Naive thymus-derived CD8-positive, alpha-beta T cell (primary cell): ENCODE measurements around the gene LARGE1. TPM values are rescaled to one million over a fixed set of nuclear protein-coding genes. Genes with fewer than 3 reads are reported as not detected.

Source experiments
- ATAC-seq, 2 donors: fragments of 150-1000 bp; cut with Tn5 transposase in 1 of 2; sonication (Bioruptor Pico), chemical (Tn5 transposase) in 1 of 2; 1 replicate in 1 of 2; 2 replicates in 1 of 2; pipeline ENCODE4 v1.10.0; 2021; ENCODE audit warnings: mild to moderate bottlenecking in 2 of 2, moderate library complexity in 2 of 2
- POLR2A ChIA-PET: fragments of 350-600 bp; sonication (Branson Sonifier 250); formaldehyde crosslinking; loops from one replicate; lab custom pipeline; 2021; ENCODE audit warnings: antibody characterized with exemption; lab: Charles Lee
- DNase-seq, 10 donors: peaks; one replicate each; pipeline versions ENCODE4 v3.0.0 to v3.0.0-alpha.2; 2020 to 2022
- H3K27ac Mint-ChIP-seq, 10 donors: one replicate each; pipeline ENCODE4 v1.8.0; 2020 to 2022; ENCODE audit warnings: mild to moderate bottlenecking in 10 of 10, mixed read lengths in 10 of 10, moderate library complexity in 4 of 10, inconsistent platforms in 1 of 10
- H3K27me3 Mint-ChIP-seq, 5 donors: one replicate each; pipeline ENCODE4 v1.8.0; 2021 to 2022; ENCODE audit warnings: mixed read lengths in 5 of 5
- H3K36me3 Mint-ChIP-seq, 3 donors: one replicate each; pipeline ENCODE4 v1.8.0; 2020 to 2022; ENCODE audit warnings: mixed read lengths in 3 of 3, mild to moderate bottlenecking in 2 of 3, inconsistent platforms in 1 of 3
- H3K4me1 Mint-ChIP-seq, 4 donors: one replicate each; pipeline ENCODE4 v1.8.0; 2021 to 2022; ENCODE audit warnings: mixed read lengths in 4 of 4
- H3K4me3 Mint-ChIP-seq, 10 donors: one replicate each; pipeline ENCODE4 v1.8.0; 2020 to 2022; ENCODE audit warnings: mild to moderate bottlenecking in 10 of 10, mixed read lengths in 10 of 10, moderate library complexity in 6 of 10, inconsistent platforms in 1 of 10
- H3K9me3 Mint-ChIP-seq, 9 donors: one replicate each; pipeline ENCODE4 v1.8.0; 2020 to 2022; ENCODE audit warnings: mixed read lengths in 9 of 9, mild to moderate bottlenecking in 3 of 9, inconsistent platforms in 1 of 9, moderate library complexity in 1 of 9
- polyA plus RNA-seq, 3 donors: library from polyadenylated mRNA; unstranded; fragments of 300-500 nt; fragmentation: Illumina TruSeq; gene quantifications; one replicate each; pipeline ENCODE4 v1.2.3, GENCODE V29; 2021
- total RNA-seq, 8 experiments: library from RNA in 2 of 8; stranded (reverse) in 2 of 8; gene quantifications; one replicate each; pipeline ENCODE4 v1.2.3 and lab custom pipeline; 2021 to 2026

The LARGE1 gene
- total and polyA plus RNA-seq, 5 experiments from 2014 or later: 0.07 to 3.0 (median 2.6) TPM; not detected in 2

GRCh38 chr22:33302049-33302545 lies 618.2 kb downstream of the LARGE1 start:
- no peaks in the 10 kb centered on the region for H3K9me3 Mint-ChIP-seq
- peaks cover 0 to 41% (median 0%) of the 10 kb centered on the region in 4 donors for H3K4me1 Mint-ChIP-seq
- H3K27ac Mint-ChIP-seq: no peak overlapping the region
- ATAC-seq (no peak), DNase-seq (peak in 9 of 10 donors; percentile 1 to 68 (median 15))
- H3K4me3 Mint-ChIP-seq: no peak overlapping the region
- POLR2A ChIA-PET: no interaction called here
- H3K36me3 Mint-ChIP-seq: no peaks in the 10 kb centered on the region
- peaks cover 0 to 7% (median 4%) of the 10 kb centered on the region in 5 donors for H3K27me3 Mint-ChIP-seq

DNA sequence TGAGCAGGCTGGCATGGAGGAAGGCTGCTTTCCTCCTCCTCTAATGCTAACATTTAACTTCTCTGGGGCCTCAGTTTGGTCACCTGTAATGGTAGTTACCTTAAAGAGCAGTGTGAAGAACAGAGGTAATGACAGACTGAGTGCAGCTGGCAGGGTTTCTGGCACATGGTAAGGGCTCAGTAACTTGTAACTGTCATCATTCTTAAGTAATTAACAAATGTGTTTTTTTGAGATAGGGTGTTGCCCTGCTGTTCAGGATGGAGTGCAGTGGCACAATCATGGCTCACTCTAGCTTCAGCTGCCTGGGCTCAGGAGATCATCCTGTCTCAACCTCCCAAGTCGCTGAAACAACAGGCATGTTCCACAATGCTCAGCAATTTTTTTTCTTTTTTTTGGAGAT lies 620.1 kb downstream of the LARGE1 start:
- POLR2A ChIA-PET: no interaction called here
- no peaks in the 10 kb centered on the region for H3K36me3 Mint-ChIP-seq
- no peak for DNase-seq
- H3K4me3 Mint-ChIP-seq: no peak overlapping the region
- no peaks in the 10 kb centered on the region for H3K9me3 Mint-ChIP-seq
- peaks cover 0 to 44% (median 0%) of the 10 kb centered on the region in 4 donors for H3K4me1 Mint-ChIP-seq
- H3K27me3 Mint-ChIP-seq: peaks cover 0 to 7% (median 4%) of the 10 kb centered on the region in 5 donors
- ATAC-seq: no peak
- no peak overlapping the region for H3K27ac Mint-ChIP-seq

DNA sequence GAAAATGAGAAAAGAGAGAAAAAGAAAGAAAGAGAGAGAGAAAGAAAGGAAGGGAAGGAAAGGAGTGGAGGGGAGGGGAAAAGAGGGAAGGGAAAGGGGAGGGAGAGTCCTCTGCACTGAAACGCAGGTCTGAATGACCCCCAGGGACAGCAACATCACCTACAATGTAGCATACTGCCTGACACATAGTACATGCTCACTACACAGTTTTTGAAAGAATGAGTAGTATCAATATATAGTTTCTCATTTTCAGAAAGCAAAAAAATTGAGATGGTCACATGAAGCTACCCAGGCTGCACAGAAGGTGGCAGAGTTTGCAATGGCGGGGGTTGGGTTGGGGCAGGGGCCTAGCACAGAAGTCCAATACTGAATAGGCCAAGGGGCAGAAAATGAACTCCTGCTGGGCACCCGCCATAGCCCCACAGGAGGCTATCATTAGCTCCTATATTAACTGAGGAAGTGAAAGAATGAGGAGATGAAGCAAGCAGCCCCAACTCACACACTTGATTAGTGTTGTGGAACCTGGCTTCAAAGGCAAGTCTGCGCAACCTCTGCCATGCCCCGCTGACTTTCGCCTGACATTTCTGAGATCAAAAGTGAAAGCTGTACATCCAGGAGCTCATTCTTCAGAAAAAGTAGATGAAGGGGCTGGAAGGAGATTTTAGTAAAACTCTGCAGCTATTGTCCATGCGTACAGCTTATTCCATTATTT lies 620.9 kb downstream of the LARGE1 start:
- H3K27me3 Mint-ChIP-seq: peaks cover 0 to 7% (median 4%) of the 10 kb centered on the region in 5 donors
- H3K9me3 Mint-ChIP-seq: no peaks in the 10 kb centered on the region
- H3K36me3 Mint-ChIP-seq: no peaks in the 10 kb centered on the region
- DNase-seq (peak in 1 of 10 donors; percentile 19), ATAC-seq (peak in 1 of 2 donors; percentile 37)
- POLR2A ChIA-PET: no interaction called here
- H3K4me1 Mint-ChIP-seq: peaks cover 0 to 46% (median 0%) of the 10 kb centered on the region in 4 donors
- H3K4me3 Mint-ChIP-seq: no peak overlapping the region
- no peak overlapping the region for H3K27ac Mint-ChIP-seq

DNA sequence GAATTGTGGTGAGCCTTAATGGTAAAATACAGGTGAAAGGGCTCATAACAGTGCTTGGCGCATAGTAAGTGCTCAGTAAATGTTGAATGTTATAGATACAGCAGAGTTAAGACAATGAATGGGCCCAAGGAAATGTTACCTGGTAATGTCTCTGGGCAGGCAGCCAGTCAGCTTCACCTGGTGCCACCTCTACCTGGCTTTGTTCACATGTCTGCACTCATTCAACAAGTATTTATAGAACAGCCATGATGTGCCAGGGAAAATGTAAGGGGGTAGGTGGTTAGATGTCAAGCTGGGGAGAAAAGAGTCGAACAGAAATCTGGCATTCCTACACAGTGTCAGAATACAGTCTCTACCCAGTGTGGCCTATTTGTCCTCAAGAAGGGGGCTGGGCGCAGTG lies 623.3 kb downstream of the LARGE1 start:
- ATAC-seq (no peak), DNase-seq (no peak)
- POLR2A ChIA-PET: no interaction called here
- Mint-ChIP-seq H3K27me3 (peaks cover 0 to under 1% (median 0%) of the 10 kb centered on the region in 5 donors), H3K4me1 (peaks cover 0 to 32% (median 0%) of the 10 kb centered on the region in 4 donors), H3K4me3 (no peak overlapping the region), H3K36me3 (no peaks in the 10 kb centered on the region), H3K27ac (no peak overlapping the region), H3K9me3 (no peaks in the 10 kb centered on the region)

DNA sequence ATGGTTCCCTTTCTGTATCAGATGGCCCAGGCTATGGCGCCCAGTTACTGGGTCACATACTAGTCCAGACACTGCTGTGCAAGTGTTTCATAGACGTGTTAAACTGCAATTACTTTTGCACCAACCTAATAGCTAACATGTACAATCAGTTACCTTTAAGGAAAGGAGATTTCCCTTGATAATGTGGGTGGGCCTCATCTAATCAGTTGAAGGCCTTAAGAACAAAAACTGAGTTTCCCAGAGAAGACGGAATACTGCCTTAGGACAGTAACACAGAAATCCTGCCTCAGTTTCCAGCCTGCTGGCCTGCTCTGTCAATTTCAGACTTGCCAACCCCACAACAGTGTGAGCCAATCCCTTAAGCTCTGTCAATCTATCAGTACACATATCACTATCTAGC lies 632.2 kb downstream of the LARGE1 start:
- POLR2A ChIA-PET: no interaction called here
- H3K27ac Mint-ChIP-seq: no peak overlapping the region
- H3K4me1 Mint-ChIP-seq: peaks cover 0 to 5% (median under 1%) of the 10 kb centered on the region in 4 donors
- H3K4me3 Mint-ChIP-seq: no peak overlapping the region
- H3K36me3 Mint-ChIP-seq: peaks cover 0 to 2% (median 0%) of the 10 kb centered on the region in 3 donors
- peaks cover 0 to 6% (median 3%) of the 10 kb centered on the region in 5 donors for H3K27me3 Mint-ChIP-seq
- DNase-seq (no peak), ATAC-seq (no peak)
- peaks cover 0 to 3% (median 0%) of the 10 kb centered on the region in 9 donors for H3K9me3 Mint-ChIP-seq

DNA sequence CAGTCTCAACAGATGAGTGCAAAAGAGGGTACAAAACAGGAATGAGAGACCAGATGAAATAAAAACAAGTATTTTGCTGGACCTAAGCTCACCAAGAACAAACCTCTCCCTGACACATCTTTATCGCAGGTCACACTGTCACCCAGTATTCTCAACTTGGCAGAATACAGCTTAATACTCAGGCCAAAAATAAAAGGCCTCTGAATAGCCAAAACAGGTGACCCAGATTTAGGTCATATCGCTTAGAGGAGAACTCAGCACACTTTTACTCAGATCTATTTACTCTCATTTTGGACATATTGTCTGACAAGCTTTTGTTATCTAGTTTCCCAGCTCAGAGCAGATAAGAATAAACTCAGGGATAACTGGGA lies 645.2 kb downstream of the LARGE1 start:
- H3K36me3 Mint-ChIP-seq: no peaks in the 10 kb centered on the region
- no peaks in the 10 kb centered on the region for H3K9me3 Mint-ChIP-seq
- no peak for DNase-seq
- ATAC-seq: no peak
- H3K4me1 Mint-ChIP-seq: peaks cover 0 to 43% (median 0%) of the 10 kb centered on the region in 4 donors
- H3K27ac Mint-ChIP-seq: no peak overlapping the region
- H3K27me3 Mint-ChIP-seq: peaks cover 0 to 4% (median 0%) of the 10 kb centered on the region in 5 donors
- POLR2A ChIA-PET: no interaction called here
- no peak overlapping the region for H3K4me3 Mint-ChIP-seq

GRCh38 chr22:33274214-33275072 lies 645.8 kb downstream of the LARGE1 start:
- H3K4me3 Mint-ChIP-seq: no peak overlapping the region
- ATAC-seq: no peak

DNA sequence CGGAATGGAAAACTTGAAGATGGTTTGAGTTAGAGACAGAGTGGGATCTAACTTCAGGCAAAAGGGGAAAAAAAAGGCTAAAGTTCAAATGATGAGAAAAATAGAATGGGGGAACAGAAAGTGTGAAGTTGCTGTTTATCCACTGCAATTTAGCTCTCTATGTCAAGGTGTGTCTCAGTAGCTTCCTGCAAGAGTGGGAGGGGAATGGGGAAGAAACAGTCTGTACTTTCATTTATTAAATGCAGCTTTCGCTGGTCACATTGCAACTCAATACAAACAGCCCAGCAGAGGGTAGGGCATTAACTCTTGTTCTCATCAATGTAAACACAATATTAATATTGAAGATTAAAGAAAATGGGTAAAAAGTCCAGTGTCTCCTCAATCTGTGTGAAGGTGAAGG lies 647.4 kb downstream of the LARGE1 start:
- Mint-ChIP-seq H3K27me3 (no peaks in the 10 kb centered on the region), H3K9me3 (no peaks in the 10 kb centered on the region), H3K27ac (no peak overlapping the region), H3K4me1 (peaks cover 0 to 53% (median 0%) of the 10 kb centered on the region in 4 donors), H3K4me3 (no peak overlapping the region), H3K36me3 (no peaks in the 10 kb centered on the region)
- ATAC-seq (no peak), DNase-seq (no peak)
- POLR2A ChIA-PET: no interaction called here

More at GRCh38 chr22:33274214-33275072, 645.8 kb downstream of the LARGE1 start:
- peaks cover 0 to 4% (median 0%) of the 10 kb centered on the region in 5 donors for H3K27me3 Mint-ChIP-seq
- DNase-seq: no peak
- peaks cover 0 to 45% (median 0%) of the 10 kb centered on the region in 4 donors for H3K4me1 Mint-ChIP-seq
- POLR2A ChIA-PET: no interaction called here
- no peaks in the 10 kb centered on the region for H3K9me3 Mint-ChIP-seq
- no peaks in the 10 kb centered on the region for H3K36me3 Mint-ChIP-seq
- peak overlapping the region in 1 of 10 donors; percentile 44 for H3K27ac Mint-ChIP-seq

DNA sequence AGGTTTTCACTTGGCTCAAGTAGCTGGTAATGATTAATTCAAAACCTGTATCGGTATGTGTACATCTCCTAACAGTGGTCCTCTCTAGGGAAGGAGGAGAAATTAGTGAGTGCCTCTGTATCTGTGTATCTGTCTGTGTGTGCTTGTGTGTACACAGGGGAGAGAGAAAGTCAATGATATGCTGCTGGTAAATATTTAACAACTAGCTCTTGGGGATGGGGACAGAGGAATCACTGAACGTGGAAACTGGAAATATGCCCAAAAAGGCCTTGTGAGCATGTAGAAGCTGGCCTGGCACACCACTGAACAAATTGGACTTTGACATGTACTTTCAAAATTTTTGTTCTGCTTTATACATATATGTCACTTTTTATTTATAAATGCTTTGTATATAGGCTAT lies 648.1 kb downstream of the LARGE1 start:
- no peaks in the 10 kb centered on the region for H3K36me3 Mint-ChIP-seq
- no peaks in the 10 kb centered on the region for H3K27me3 Mint-ChIP-seq
- H3K9me3 Mint-ChIP-seq: peaks cover 0 to 2% (median 0%) of the 10 kb centered on the region in 9 donors
- H3K4me3 Mint-ChIP-seq: no peak overlapping the region
- H3K27ac Mint-ChIP-seq: peak overlapping the region in 1 of 10 donors; percentile 67
- POLR2A ChIA-PET: interaction anchor here (0.6 kb wide), 1 partner anchor 198 kb away, joined by 4 read pairs; no protein-coding TSS in a partner anchor
- peaks cover 0 to 53% (median 0%) of the 10 kb centered on the region in 4 donors for H3K4me1 Mint-ChIP-seq
- no peak for DNase-seq
- no peak for ATAC-seq

DNA sequence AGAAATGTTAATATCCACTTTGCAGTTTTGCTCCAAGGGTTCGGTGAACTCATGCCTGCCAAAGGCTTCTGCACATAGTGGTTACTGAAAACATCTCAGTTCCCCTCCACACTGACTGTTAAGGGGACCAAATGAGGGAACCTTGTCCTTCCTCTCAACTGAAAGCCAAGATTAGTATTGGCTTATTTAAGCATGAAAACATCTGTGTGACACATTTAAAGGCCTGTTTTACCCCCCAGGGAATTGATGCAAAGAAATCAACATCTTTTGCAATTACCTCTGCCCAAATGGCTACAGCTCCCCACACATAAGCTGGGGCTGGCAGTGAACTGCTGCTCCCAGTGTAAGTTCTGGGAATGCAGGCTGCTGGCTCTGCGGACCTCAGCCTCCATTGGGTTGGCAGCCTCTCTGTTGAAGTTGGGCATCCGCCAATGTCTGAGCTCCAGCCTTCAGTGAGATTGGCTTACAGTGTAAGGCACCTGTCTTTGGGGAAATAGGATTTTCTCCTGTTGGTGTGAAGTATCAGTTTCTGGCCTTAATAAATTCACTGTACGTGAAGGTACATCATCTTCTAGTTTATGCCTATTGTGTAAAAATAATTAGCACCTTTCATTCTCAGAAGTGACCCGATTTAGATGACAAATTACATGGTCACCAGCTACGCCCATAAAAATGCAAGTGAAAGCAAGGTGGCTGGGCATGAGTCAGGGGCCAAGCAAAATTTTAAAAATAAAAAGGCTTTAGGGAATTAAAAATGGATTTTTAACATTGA lies 648.7 kb downstream of the LARGE1 start:
- Mint-ChIP-seq H3K27me3 (no peaks in the 10 kb centered on the region), H3K27ac (peak overlapping the region in 1 of 10 donors; percentile 67), H3K36me3 (no peaks in the 10 kb centered on the region), H3K4me3 (peak overlapping the region in 1 of 10 donors; percentile 20), H3K9me3 (peaks cover 0 to 2% (median 0%) of the 10 kb centered on the region in 9 donors), H3K4me1 (peaks cover 0 to 53% (median 0%) of the 10 kb centered on the region in 4 donors)
- DNase-seq (peak in 1 of 10 donors; percentile 2), ATAC-seq (no peak)
- POLR2A ChIA-PET: interaction anchor here (0.6 kb wide), 1 partner anchor 198 kb away, joined by 4 read pairs; no protein-coding TSS in a partner anchor

GRCh38 chr22:33270596-33270995 lies 649.7 kb downstream of the LARGE1 start:
- Mint-ChIP-seq H3K9me3 (peaks cover 0 to 2% (median 0%) of the 10 kb centered on the region in 9 donors), H3K27me3 (peaks cover 0 to under 1% (median 0%) of the 10 kb centered on the region in 5 donors), H3K27ac (peak overlapping the region in 1 of 10 donors; percentile 67), H3K4me1 (peaks cover 0 to 51% (median 0%) of the 10 kb centered on the region in 4 donors), H3K36me3 (no peaks in the 10 kb centered on the region), H3K4me3 (no peak overlapping the region)
- no peak for DNase-seq
- POLR2A ChIA-PET: no interaction called here
- no peak for ATAC-seq

DNA sequence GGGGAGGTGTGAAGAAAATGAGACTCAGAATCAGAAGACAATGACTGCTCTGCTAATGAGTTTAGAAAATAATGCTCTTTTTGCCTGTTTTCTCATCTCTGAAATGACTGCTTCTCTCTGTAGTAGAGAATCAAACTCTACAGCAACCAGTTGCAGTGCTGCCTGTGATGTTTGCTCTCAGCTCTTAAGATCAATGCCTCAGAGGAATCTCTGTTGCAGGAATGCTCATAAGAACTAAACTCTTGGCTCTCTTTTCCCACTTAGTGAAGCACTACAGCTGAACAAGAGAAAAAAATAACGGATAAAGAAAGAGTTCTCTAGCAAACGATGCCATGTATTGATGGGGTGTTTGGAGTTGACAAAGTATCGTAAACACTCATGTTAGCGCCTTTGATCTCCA lies 658.6 kb downstream of the LARGE1 start:
- no peak for DNase-seq
- Mint-ChIP-seq H3K27ac (no peak overlapping the region), H3K4me1 (no peaks in the 10 kb centered on the region), H3K27me3 (peaks cover 0 to 21% (median 18%) of the 10 kb centered on the region in 5 donors), H3K9me3 (peaks cover 0 to 5% (median 0%) of the 10 kb centered on the region in 9 donors), H3K36me3 (peaks cover 0 to 4% (median 0%) of the 10 kb centered on the region in 3 donors), H3K4me3 (no peak overlapping the region)
- POLR2A ChIA-PET: no interaction called here
- no peak for ATAC-seq
